ENCODE measurements around the gene KRTAP5-8. TPM values are rescaled to one million over a fixed set of nuclear protein-coding genes. Genes with fewer than 3 reads are reported as not detected.
"Not testable (repeated sequence)": the region's sequence is repeated elsewhere in the genome, so short reads cannot be mapped to it uniquely, and the experiment has no call there.

Gene KRTAP5-8
- total RNA-seq, 1 donor from 2014 or later, result not detected

- H3K9me3 Mint-ChIP-seq, result no peaks in the 10 kb centered on the region
- H3K4me1 Mint-ChIP-seq (ENCODE audit: low read depth), result no peaks in the 10 kb centered on the region
- no peak overlapping the region for H3K4me3 Mint-ChIP-seq (ENCODE audit: low read depth)
- intact Hi-C loops (cut with micrococcal nuclease), result no loop called here
- DNase-seq (ENCODE audit: low spot score), result no peak
- H3K36me3 Mint-ChIP-seq (ENCODE audit: low read depth), result no peaks in the 10 kb centered on the region
- H3K27ac Mint-ChIP-seq, result no peak overlapping the region
- peaks cover 3% of the 10 kb centered on the region for H3K27me3 Mint-ChIP-seq (ENCODE audit: low read depth)
These were observed 38.0 kb downstream of the KRTAP5-8 start for GRCh38 chr11:71575723-71576424.

GRCh38 chr11:71576688-71577465, 39.1 kb downstream of the KRTAP5-8 start:
- H3K4me1 Mint-ChIP-seq (ENCODE audit: low read depth); H3K9me3 Mint-ChIP-seq; intact Hi-C loops (cut with micrococcal nuclease); H3K36me3 Mint-ChIP-seq (ENCODE audit: low read depth); H3K4me3 Mint-ChIP-seq (ENCODE audit: low read depth); H3K27ac Mint-ChIP-seq; H3K27me3 Mint-ChIP-seq (ENCODE audit: low read depth); DNase-seq (ENCODE audit: low spot score): not testable (repeated sequence)

- Mint-ChIP-seq H3K4me1 (ENCODE audit: low read depth) (no peaks in the 10 kb centered on the region), H3K36me3 (ENCODE audit: low read depth) (no peaks in the 10 kb centered on the region), H3K27me3 (ENCODE audit: low read depth) (peaks cover 8% of the 10 kb centered on the region), H3K9me3 (no peaks in the 10 kb centered on the region), H3K27ac (no peak overlapping the region), H3K4me3 (ENCODE audit: low read depth) (no peak overlapping the region)
- intact Hi-C loops (cut with micrococcal nuclease), result no loop called here
- no peak for DNase-seq (ENCODE audit: low spot score)
These were observed 39.7 kb downstream of the KRTAP5-8 start for GRCh38 chr11:71577469-71578004.

GRCh38 chr11:71579513-71579912, 41.7 kb downstream of the KRTAP5-8 start:
- H3K9me3 Mint-ChIP-seq; H3K27me3 Mint-ChIP-seq (ENCODE audit: low read depth); H3K27ac Mint-ChIP-seq; intact Hi-C loops (cut with micrococcal nuclease); DNase-seq (ENCODE audit: low spot score); H3K4me3 Mint-ChIP-seq (ENCODE audit: low read depth); H3K36me3 Mint-ChIP-seq (ENCODE audit: low read depth); H3K4me1 Mint-ChIP-seq (ENCODE audit: low read depth): not testable (repeated sequence)

GRCh38 chr11:71580057-71581003, 42.5 kb downstream of the KRTAP5-8 start:
- Mint-ChIP-seq H3K27ac (no peak overlapping the region), H3K9me3 (no peaks in the 10 kb centered on the region), H3K4me1 (ENCODE audit: low read depth) (no peaks in the 10 kb centered on the region), H3K4me3 (ENCODE audit: low read depth) (no peak overlapping the region), H3K36me3 (ENCODE audit: low read depth) (no peaks in the 10 kb centered on the region), H3K27me3 (ENCODE audit: low read depth) (peaks cover 9% of the 10 kb centered on the region)
- intact Hi-C loops (cut with micrococcal nuclease), result no loop called here
- no peak for DNase-seq (ENCODE audit: low spot score)

- peaks cover 9% of the 10 kb centered on the region for H3K27me3 Mint-ChIP-seq (ENCODE audit: low read depth)
- H3K27ac Mint-ChIP-seq, result no peak overlapping the region
- H3K9me3 Mint-ChIP-seq, result no peaks in the 10 kb centered on the region
- H3K4me3 Mint-ChIP-seq (ENCODE audit: low read depth), result no peak overlapping the region
- H3K4me1 Mint-ChIP-seq (ENCODE audit: low read depth), result no peaks in the 10 kb centered on the region
- no peak for DNase-seq (ENCODE audit: low spot score)
- intact Hi-C loops (cut with micrococcal nuclease), result no loop called here
- no peaks in the 10 kb centered on the region for H3K36me3 Mint-ChIP-seq (ENCODE audit: low read depth)
These were observed 44.0 kb downstream of the KRTAP5-8 start for GRCh38 chr11:71581826-71582225.

GRCh38 chr11:71582309-71582895, 44.6 kb downstream of the KRTAP5-8 start, which contains the start of gene KRTAP5-11:
Gene KRTAP5-11, minus strand, starts transcription at chr11:71582875. Its CDS starts 38 bp downstream, at chr11:71582837.
- intact Hi-C loops (cut with micrococcal nuclease), result no loop called here
- H3K4me1 Mint-ChIP-seq (ENCODE audit: low read depth), result no peaks in the 10 kb centered on the region
- no peak for DNase-seq (ENCODE audit: low spot score)
- no peaks in the 10 kb centered on the region for H3K36me3 Mint-ChIP-seq (ENCODE audit: low read depth)
- no peak within 1 kb of the TSS for H3K27ac Mint-ChIP-seq
- H3K27me3 Mint-ChIP-seq (ENCODE audit: low read depth), result peaks cover 9% of the 10 kb centered on the region
- H3K4me3 Mint-ChIP-seq (ENCODE audit: low read depth), result no peak within 1 kb of the TSS
- H3K9me3 Mint-ChIP-seq, result no peaks in the 10 kb centered on the region

- H3K27me3 Mint-ChIP-seq (ENCODE audit: low read depth); intact Hi-C loops (cut with micrococcal nuclease); H3K4me1 Mint-ChIP-seq (ENCODE audit: low read depth); H3K36me3 Mint-ChIP-seq (ENCODE audit: low read depth); H3K27ac Mint-ChIP-seq; H3K4me3 Mint-ChIP-seq (ENCODE audit: low read depth); DNase-seq (ENCODE audit: low spot score); H3K9me3 Mint-ChIP-seq: not testable (repeated sequence)
These were observed 45.1 kb downstream of the KRTAP5-8 start for GRCh38 chr11:71582969-71583368.

GRCh38 chr11:71585673-71586072, 47.8 kb downstream of the KRTAP5-8 start:
- H3K36me3 Mint-ChIP-seq (ENCODE audit: low read depth); H3K27me3 Mint-ChIP-seq (ENCODE audit: low read depth); H3K9me3 Mint-ChIP-seq; H3K4me1 Mint-ChIP-seq (ENCODE audit: low read depth); DNase-seq (ENCODE audit: low spot score); H3K27ac Mint-ChIP-seq; intact Hi-C loops (cut with micrococcal nuclease); H3K4me3 Mint-ChIP-seq (ENCODE audit: low read depth): not testable (repeated sequence)

GRCh38 chr11:71588314-71588713, 50.5 kb downstream of the KRTAP5-8 start:
- H3K4me3 Mint-ChIP-seq (ENCODE audit: low read depth); intact Hi-C loops (cut with micrococcal nuclease); H3K27me3 Mint-ChIP-seq (ENCODE audit: low read depth); DNase-seq (ENCODE audit: low spot score); H3K9me3 Mint-ChIP-seq; H3K36me3 Mint-ChIP-seq (ENCODE audit: low read depth); H3K4me1 Mint-ChIP-seq (ENCODE audit: low read depth); H3K27ac Mint-ChIP-seq: not testable (repeated sequence)
